NCI-H2081 treated with DMSO at 0.1 percent for 48 hours (cell line): ENCODE measurements around the gene RASL11B.

ENCODE experiments used
- DNase-seq: peaks from one replicate; lab custom pipeline; 2025; lab: John Stamatoyannopoulos, UW

The RASL11B gene

GRCh38 chr4:52915730-52916300 lies 53.7 kb downstream of the RASL11B start:
- DNase-seq, result no peak
